ENCODE data around the gene SEC24B.
"Not testable (repeated sequence)": the region's sequence is repeated elsewhere in the genome, so short reads cannot be mapped to it uniquely, and the experiment has no call there.

The SEC24B gene

DNA sequence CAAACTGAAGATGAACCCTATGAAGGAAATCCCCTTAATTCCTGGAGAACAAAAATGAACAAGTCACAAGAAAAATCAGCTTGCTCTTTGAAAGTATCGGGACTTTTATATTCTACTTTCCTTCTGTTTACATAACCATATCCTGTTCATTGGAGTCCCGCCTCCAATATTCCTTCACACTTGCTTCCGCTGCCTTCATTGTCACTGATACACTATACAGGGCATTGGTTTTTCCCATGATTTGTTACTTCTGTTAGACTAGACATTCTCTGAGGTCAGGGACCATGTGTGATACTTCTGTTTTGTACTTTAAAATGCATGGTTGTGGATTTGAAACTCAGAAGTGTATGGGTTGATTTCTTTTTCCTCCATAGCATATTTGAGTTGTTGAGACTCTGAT is 145.2 kb downstream of the SEC24B start:
- DNase-seq (ENCODE audit: low spot score): no peak

GRCh38 chr4:109579997-109580396 is 146.4 kb downstream of the SEC24B start:
- DNase-seq (ENCODE audit: low spot score): not testable (repeated sequence)

DNA sequence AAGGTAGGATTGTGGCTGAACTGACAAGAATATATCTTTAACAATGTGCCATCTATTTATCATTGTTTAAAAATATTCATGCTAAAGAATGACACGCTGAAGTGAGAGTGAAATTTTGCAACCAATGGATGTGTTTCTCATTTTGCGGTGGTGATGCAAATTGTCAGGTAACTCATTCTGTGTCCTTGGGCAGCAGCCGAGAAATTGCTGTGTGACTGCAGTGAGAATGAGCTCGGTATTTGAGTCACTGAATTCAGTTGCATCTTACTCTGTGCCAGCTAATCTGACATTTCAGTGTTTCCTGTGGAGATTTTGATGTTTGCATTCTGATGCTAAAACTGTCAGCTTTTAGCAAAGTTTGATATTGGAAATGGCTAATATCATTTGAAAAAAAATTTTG is 154.6 kb downstream of the SEC24B start:
- DNase-seq (ENCODE audit: low spot score): no peak

- no peak for DNase-seq (ENCODE audit: low spot score)
These were observed 155.5 kb downstream of the SEC24B start for GRCh38 chr4:109589119-109589518.

GRCh38 chr4:109589605-109590004 is 156.0 kb downstream of the SEC24B start:
- no peak for DNase-seq (ENCODE audit: low spot score)
